Activated T-cell treated with anti-CD3 and anti-CD28 coated beads, Interleukin-2, amount 50 U/mL, for 4 hours (primary cell): ENCODE results near the gene DDX49. TPM values are rescaled to one million over a fixed set of nuclear protein-coding genes. Genes with fewer than 3 reads are reported as not detected.

Experiments used
- ATAC-seq, 2 donors: fragments of 200-7000 bp; cut with Tn5 transposase; one replicate each; pipeline ENCODE4 v1.10.0; 2021
- DNase-seq: peaks from one replicate; pipeline ENCODE4 v3.0.0-alpha.2; 2020
- H3K27me3 Mint-ChIP-seq: one replicate; pipeline ENCODE4 v1.8.0; 2021; ENCODE audit warnings: low read depth, mixed read lengths
- H3K36me3 Mint-ChIP-seq: one replicate; pipeline ENCODE4 v1.8.0; 2022; ENCODE audit warnings: mixed read lengths; ENCODE audit not compliant: insufficient read depth
- H3K4me1 Mint-ChIP-seq: one replicate; pipeline ENCODE4 v1.8.0; 2021; ENCODE audit warnings: low read depth, mixed read lengths
- H3K4me3 Mint-ChIP-seq: one replicate; pipeline ENCODE4 v1.8.0; 2021; ENCODE audit warnings: mild to moderate bottlenecking, moderate library complexity, mixed read lengths
- H3K9me3 Mint-ChIP-seq: one replicate; pipeline ENCODE4 v1.8.0; 2021; ENCODE audit warnings: mixed read lengths
- total RNA-seq, 3 donors: library from RNA; stranded (reverse); gene quantifications; one replicate each; pipeline ENCODE4 v1.2.1, GENCODE V29; 2021

Gene DDX49, protein sequence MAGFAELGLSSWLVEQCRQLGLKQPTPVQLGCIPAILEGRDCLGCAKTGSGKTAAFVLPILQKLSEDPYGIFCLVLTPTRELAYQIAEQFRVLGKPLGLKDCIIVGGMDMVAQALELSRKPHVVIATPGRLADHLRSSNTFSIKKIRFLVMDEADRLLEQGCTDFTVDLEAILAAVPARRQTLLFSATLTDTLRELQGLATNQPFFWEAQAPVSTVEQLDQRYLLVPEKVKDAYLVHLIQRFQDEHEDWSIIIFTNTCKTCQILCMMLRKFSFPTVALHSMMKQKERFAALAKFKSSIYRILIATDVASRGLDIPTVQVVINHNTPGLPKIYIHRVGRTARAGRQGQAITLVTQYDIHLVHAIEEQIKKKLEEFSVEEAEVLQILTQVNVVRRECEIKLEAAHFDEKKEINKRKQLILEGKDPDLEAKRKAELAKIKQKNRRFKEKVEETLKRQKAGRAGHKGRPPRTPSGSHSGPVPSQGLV
- total RNA-seq: 100 to 1,000 TPM; 170 to 178 (median 176) TPM

- Mint-ChIP-seq H3K27me3 (no peaks in the 10 kb centered on the region), H3K36me3 (peaks cover 13% of the 10 kb centered on the region)
Observed at GRCh38 chr19:18919086-18919899, at the start of gene DDX49, which contains the start of gene COPE. Gene DDX49 (plus strand): TSS chr19:18919715. CDS start chr19:18919742, 27 bp downstream. Gene COPE (minus strand): TSS chr19:18919387. CDS start chr19:18919348, 39 bp downstream.

GRCh38 chr19:18869781-18870530 is 49.6 kb upstream of the DDX49 start:
- Mint-ChIP-seq H3K9me3 (no peaks in the 10 kb centered on the region), H3K27me3 (peaks cover 2% of the 10 kb centered on the region), H3K4me1 (peaks cover 9% of the 10 kb centered on the region), H3K4me3 (no peak overlapping the region), H3K36me3 (peaks cover 21% of the 10 kb centered on the region)
- DNase-seq (no peak), ATAC-seq (no peak)

More at GRCh38 chr19:18919086-18919899, at the start of gene DDX49, which contains the start of gene COPE:
- ATAC-seq (peak; percentile 96), DNase-seq (peak; percentile 96)
- peaks cover 38% of the 10 kb centered on the region for H3K4me1 Mint-ChIP-seq
- no peaks in the 10 kb centered on the region for H3K9me3 Mint-ChIP-seq
- H3K4me3 Mint-ChIP-seq: peak within 1 kb of the TSS; percentile 98

DNA sequence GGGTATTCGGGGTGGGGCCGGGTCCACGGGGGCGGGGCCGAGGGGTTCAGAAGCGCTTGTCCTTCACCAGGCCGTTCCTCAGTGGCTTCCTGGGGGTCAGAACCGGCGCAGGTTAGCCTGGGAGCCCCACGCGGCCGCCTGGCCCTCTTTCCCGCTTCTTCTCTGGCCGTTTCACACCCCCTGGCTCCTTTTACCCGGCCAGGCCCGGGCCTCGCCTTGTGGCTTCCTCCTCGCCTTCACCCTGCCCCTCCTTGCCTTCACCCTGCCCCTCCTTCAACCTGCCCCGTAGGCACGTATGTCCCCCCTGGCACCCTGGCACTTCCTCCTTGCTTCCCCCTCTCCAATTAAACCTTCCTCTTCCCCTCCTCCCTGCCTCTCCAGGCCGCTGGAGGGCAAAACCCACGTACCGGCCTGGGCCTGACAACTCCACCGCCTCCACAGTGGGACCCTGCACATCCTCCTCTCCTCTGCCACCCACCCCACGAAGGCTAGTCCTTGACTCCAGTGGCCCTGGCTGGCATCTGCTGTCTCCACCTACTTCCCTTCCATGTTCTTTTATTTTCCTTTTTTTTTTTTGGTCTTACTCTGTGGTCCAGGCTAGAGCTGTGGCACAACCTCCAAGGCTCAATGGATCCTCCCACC is 48.9 kb upstream of the DDX49 start:
- H3K27me3 Mint-ChIP-seq: peaks cover 2% of the 10 kb centered on the region
- ATAC-seq (no peak), DNase-seq (no peak)
- peaks cover 21% of the 10 kb centered on the region for H3K36me3 Mint-ChIP-seq
- no peak overlapping the region for H3K4me3 Mint-ChIP-seq
- peaks cover 9% of the 10 kb centered on the region for H3K4me1 Mint-ChIP-seq
- no peaks in the 10 kb centered on the region for H3K9me3 Mint-ChIP-seq

DNA sequence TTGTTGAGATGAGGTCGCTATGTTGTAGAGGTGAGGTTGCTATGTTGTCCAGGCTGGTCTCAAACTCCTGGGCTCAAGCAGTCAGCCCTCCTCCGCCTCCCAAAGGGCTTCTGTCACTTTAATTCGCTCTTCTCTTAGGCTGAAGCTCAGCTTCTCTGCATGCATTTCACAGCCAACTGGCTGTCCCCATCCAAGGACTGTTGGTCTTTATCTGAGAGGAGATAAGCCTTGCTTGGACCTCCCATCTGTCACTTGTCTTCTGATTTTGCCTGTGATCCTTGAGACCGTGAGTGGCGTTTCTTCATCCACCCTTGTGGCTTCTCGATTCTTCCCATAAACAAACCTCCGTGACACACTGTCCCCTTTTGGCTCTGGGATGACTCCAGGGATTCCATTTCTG is 48.0 kb upstream of the DDX49 start:
- no peak for ATAC-seq
- Mint-ChIP-seq H3K27me3 (peaks cover 2% of the 10 kb centered on the region), H3K36me3 (peaks cover 14% of the 10 kb centered on the region), H3K9me3 (no peaks in the 10 kb centered on the region), H3K4me3 (no peak overlapping the region), H3K4me1 (peaks cover 9% of the 10 kb centered on the region)
- DNase-seq: no peak

DNA sequence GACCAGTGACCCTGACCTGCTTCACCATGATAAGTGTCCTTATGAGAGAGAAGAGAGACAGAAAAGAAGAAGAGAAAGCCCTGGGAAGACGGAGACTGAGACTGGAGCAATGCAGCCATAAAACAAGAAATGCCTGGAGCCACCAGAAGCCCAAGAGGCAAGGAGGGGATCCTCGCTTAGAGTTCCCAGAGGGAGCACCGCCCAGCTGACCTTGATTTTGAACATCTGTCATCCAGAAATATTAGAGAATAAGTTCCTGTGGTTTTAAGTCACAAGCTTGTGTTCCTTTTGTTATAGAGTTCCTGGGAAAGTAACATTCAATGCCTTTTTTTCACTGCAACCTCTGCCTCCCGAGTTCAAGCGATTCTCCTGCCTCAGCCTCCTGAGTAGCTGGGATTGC is 43.8 kb upstream of the DDX49 start:
- Mint-ChIP-seq H3K4me1 (peaks cover 9% of the 10 kb centered on the region), H3K36me3 (peaks cover 3% of the 10 kb centered on the region), H3K27me3 (peaks cover 2% of the 10 kb centered on the region)

DNA sequence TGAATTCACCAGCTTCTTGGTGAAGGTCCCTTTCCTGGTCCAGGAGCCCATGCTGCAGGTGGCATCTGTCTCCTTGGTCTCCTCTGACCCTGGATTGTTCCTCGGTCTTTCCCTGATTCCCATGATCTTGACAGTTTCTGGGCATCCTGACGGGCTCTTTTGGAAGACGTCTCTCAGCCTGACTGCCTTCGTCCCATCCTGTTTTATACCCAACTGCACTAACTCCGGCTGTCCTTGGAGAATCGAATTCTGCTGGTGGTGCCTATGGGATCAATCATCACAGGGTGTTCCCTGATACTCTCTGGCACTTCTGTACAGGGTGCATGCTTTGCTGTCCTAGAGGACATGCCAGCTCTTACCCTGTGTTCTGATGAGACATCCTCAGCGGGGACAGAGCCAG is 42.6 kb upstream of the DDX49 start:
- H3K9me3 Mint-ChIP-seq: no peaks in the 10 kb centered on the region
- no peak for ATAC-seq

More for the DNA sequence above, 43.8 kb upstream of the DDX49 start:
- H3K4me3 Mint-ChIP-seq: no peak overlapping the region
- DNase-seq (no peak), ATAC-seq (no peak)
- H3K9me3 Mint-ChIP-seq: no peaks in the 10 kb centered on the region

GRCh38 chr19:18878058-18878797 is 41.3 kb upstream of the DDX49 start:
- no peaks in the 10 kb centered on the region for H3K36me3 Mint-ChIP-seq
- no peaks in the 10 kb centered on the region for H3K9me3 Mint-ChIP-seq
- no peak for ATAC-seq
- peaks cover under 1% of the 10 kb centered on the region for H3K27me3 Mint-ChIP-seq
- DNase-seq: no peak
- no peaks in the 10 kb centered on the region for H3K4me1 Mint-ChIP-seq
- H3K4me3 Mint-ChIP-seq: no peak overlapping the region

More for the DNA sequence above, 42.6 kb upstream of the DDX49 start:
- H3K36me3 Mint-ChIP-seq: no peaks in the 10 kb centered on the region
- H3K27me3 Mint-ChIP-seq: no peaks in the 10 kb centered on the region
- H3K4me3 Mint-ChIP-seq: no peak overlapping the region
- H3K4me1 Mint-ChIP-seq: peaks cover 2% of the 10 kb centered on the region
- no peak for DNase-seq

- Mint-ChIP-seq H3K4me1 (no peaks in the 10 kb centered on the region), H3K9me3 (no peaks in the 10 kb centered on the region), H3K4me3 (no peak overlapping the region), H3K36me3 (no peaks in the 10 kb centered on the region), H3K27me3 (peaks cover 2% of the 10 kb centered on the region)
- ATAC-seq (no peak), DNase-seq (no peak)
Observed at GRCh38 chr19:18878858-18879578, 40.5 kb upstream of the DDX49 start.

DNA sequence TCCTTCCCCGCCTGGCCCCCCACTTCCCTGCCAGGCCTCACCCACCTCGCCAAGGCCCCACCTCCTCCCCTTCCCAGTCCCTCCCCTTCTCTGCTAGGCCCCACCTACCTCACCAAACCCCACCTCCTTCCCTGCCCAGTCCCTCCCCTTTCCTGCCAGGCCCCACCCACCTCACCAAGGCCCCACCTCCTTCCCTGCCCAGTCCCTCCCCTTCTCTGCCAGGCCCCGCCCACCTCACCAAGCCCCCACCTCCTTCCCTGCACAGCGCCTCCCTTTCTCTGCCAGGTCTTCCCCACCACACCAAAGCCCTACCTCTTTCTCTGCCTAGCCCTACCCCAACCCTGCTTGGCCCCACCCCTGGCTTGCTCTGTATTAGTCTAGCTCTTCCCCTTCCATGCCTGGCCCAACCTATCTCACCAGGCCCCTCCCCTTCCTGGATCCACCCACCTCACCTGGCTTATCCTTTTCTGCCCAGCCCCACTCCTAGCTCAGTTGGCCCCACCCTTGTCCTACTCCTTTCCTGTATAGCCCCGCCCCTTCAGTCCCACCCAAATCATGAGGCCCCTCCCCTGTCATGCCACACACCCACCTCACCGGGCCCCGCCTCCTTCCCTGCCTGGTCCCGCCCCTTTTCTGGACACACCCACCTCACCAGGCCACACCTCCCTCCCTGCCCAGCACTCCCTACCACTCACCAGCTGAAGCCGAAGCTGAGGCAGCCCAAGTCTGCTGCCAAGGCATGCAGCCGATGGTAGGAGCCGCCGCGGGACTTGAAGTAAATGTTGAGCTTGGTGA is 39.7 kb upstream of the DDX49 start:
- no peaks in the 10 kb centered on the region for H3K4me1 Mint-ChIP-seq
- peaks cover 2% of the 10 kb centered on the region for H3K27me3 Mint-ChIP-seq
- H3K4me3 Mint-ChIP-seq: no peak overlapping the region
- peak; percentile 67 to 68 for ATAC-seq
- H3K9me3 Mint-ChIP-seq: no peaks in the 10 kb centered on the region
- no peaks in the 10 kb centered on the region for H3K36me3 Mint-ChIP-seq
- no peak for DNase-seq

- no peak for DNase-seq
- Mint-ChIP-seq H3K36me3 (no peaks in the 10 kb centered on the region), H3K4me3 (no peak overlapping the region), H3K9me3 (no peaks in the 10 kb centered on the region), H3K27me3 (peaks cover 2% of the 10 kb centered on the region), H3K4me1 (no peaks in the 10 kb centered on the region)
- ATAC-seq: no peak
Observed at GRCh38 chr19:18881491-18881890, 38.0 kb upstream of the DDX49 start.

GRCh38 chr19:18883526-18884304 is 35.8 kb upstream of the DDX49 start:
- H3K4me1 Mint-ChIP-seq: no peaks in the 10 kb centered on the region
- peaks cover 5% of the 10 kb centered on the region for H3K27me3 Mint-ChIP-seq
- DNase-seq (no peak), ATAC-seq (no peak)
- no peak overlapping the region for H3K4me3 Mint-ChIP-seq
- H3K36me3 Mint-ChIP-seq: no peaks in the 10 kb centered on the region
- no peaks in the 10 kb centered on the region for H3K9me3 Mint-ChIP-seq
